ENCODE measurements around the gene RUSC1. TPM values are rescaled to one million over a fixed set of nuclear protein-coding genes. Genes with fewer than 3 reads are reported as not detected.

RUSC1 gene
- total RNA-seq, 2 experiments from 2014 or later = 30.2 to 31.6 TPM

- Mint-ChIP-seq H3K27me3 (no peaks in the 10 kb centered on the region), H3K4me1 (peaks cover 43% of the 10 kb centered on the region), H3K36me3 (ENCODE audit: low read depth) (peaks cover 14% of the 10 kb centered on the region), H3K9me3 (no peaks in the 10 kb centered on the region), H3K27ac (peak overlapping the region; percentile 62), H3K4me3 (peak overlapping the region; percentile 65)
- ChIA-PET POLR2A (no interaction called here), CTCF (interaction anchor here (0.6 to 5.4 kb wide), 5 partner anchors 13 to 295 kb away, joined by 3 to 60 read pairs (median 3); partner anchors contain the start of gene FDPS)
- peak; percentile 19 for DNase-seq
Measured at GRCh38 chr1:155320252-155320651, 442 bp upstream of the RUSC1 start.

GRCh38 chr1:155321639-155322503 lies 1.2 kb downstream of the RUSC1 start:
- DNase-seq = no peak
- no peak overlapping the region for H3K27ac Mint-ChIP-seq

GRCh38 chr1:155322571-155322952 lies 1.9 kb downstream of the RUSC1 start:
- no peak overlapping the region for H3K27ac Mint-ChIP-seq
- H3K4me3 Mint-ChIP-seq = peak overlapping the region; percentile 65
- no peaks in the 10 kb centered on the region for H3K27me3 Mint-ChIP-seq
- DNase-seq = no peak
- H3K4me1 Mint-ChIP-seq = peaks cover 54% of the 10 kb centered on the region
- ChIA-PET CTCF (interaction anchor here (0.6 to 5.4 kb wide), 9 partner anchors 9 to 1080 kb away, joined by 3 to 60 read pairs (median 4); partner anchors contain the start of genes FDPS, HCN3 and PKLR), POLR2A (no interaction called here)
- peaks cover 14% of the 10 kb centered on the region for H3K36me3 Mint-ChIP-seq (ENCODE audit: low read depth)
- H3K9me3 Mint-ChIP-seq = no peaks in the 10 kb centered on the region

More at GRCh38 chr1:155321639-155322503, 1.2 kb downstream of the RUSC1 start:
- ChIA-PET CTCF (interaction anchor here (0.6 to 5.4 kb wide), 12 partner anchors 8 to 1079 kb away, joined by 3 to 60 read pairs (median 4); partner anchors contain the start of genes FDPS, HCN3 and PKLR), POLR2A (no interaction called here)
- peaks cover 52% of the 10 kb centered on the region for H3K4me1 Mint-ChIP-seq
- H3K9me3 Mint-ChIP-seq = no peaks in the 10 kb centered on the region
- H3K36me3 Mint-ChIP-seq (ENCODE audit: low read depth) = peaks cover 14% of the 10 kb centered on the region
- peak overlapping the region; percentile 65 for H3K4me3 Mint-ChIP-seq
- H3K27me3 Mint-ChIP-seq = no peaks in the 10 kb centered on the region

GRCh38 chr1:155322953-155323728 lies 2.4 kb downstream of the RUSC1 start:
- POLR2A ChIA-PET = interaction anchor here (0.6 to 1.0 kb wide), 2 partner anchors 62 to 153 kb away, joined by 3 to 4 read pairs; no protein-coding TSS in a partner anchor
- Mint-ChIP-seq H3K9me3 (no peaks in the 10 kb centered on the region), H3K36me3 (ENCODE audit: low read depth) (peaks cover 10% of the 10 kb centered on the region), H3K4me1 (peaks cover 57% of the 10 kb centered on the region), H3K4me3 (peak overlapping the region; percentile 86), H3K27me3 (no peaks in the 10 kb centered on the region), H3K27ac (peak overlapping the region; percentile 85)
- peak; percentile 88 for DNase-seq
- CTCF ChIA-PET = interaction anchor here (0.5 to 5.4 kb wide), 34 partner anchors 9 to 1080 kb away, joined by 3 to 60 read pairs (median 4); partner anchors contain the start of genes ENTREP3, FDPS, HCN3 and KRTCAP2

GRCh38 chr1:155323729-155324036 lies 3.0 kb downstream of the RUSC1 start:
- Mint-ChIP-seq H3K4me1 (peaks cover 55% of the 10 kb centered on the region), H3K36me3 (ENCODE audit: low read depth) (peaks cover 7% of the 10 kb centered on the region), H3K4me3 (peak overlapping the region; percentile 86), H3K27ac (peak overlapping the region; percentile 85), H3K9me3 (no peaks in the 10 kb centered on the region), H3K27me3 (no peaks in the 10 kb centered on the region)
- peak; percentile 84 for DNase-seq
- CTCF ChIA-PET = interaction anchor here (0.5 to 5.4 kb wide), 31 partner anchors 10 to 653 kb away, joined by 3 to 60 read pairs (median 4); partner anchors contain the start of genes ENTREP3, FDPS, KRTCAP2 and SCAMP3
- POLR2A ChIA-PET = interaction anchor here (0.6 to 1.0 kb wide), 2 partner anchors 62 to 153 kb away, joined by 3 to 4 read pairs; no protein-coding TSS in a partner anchor

- no peaks in the 10 kb centered on the region for H3K9me3 Mint-ChIP-seq
- H3K27ac Mint-ChIP-seq = peak overlapping the region; percentile 85
- H3K27me3 Mint-ChIP-seq = no peaks in the 10 kb centered on the region
- H3K4me1 Mint-ChIP-seq = peaks cover 50% of the 10 kb centered on the region
- H3K4me3 Mint-ChIP-seq = peak overlapping the region; percentile 86
- H3K36me3 Mint-ChIP-seq (ENCODE audit: low read depth) = peaks cover 4% of the 10 kb centered on the region
- ChIA-PET POLR2A (interaction anchor here (1.0 kb wide), 1 partner anchor 63 kb away, joined by 3 read pairs; no protein-coding TSS in a partner anchor), CTCF (interaction anchor here (0.6 to 5.4 kb wide), 28 partner anchors 10 to 652 kb away, joined by 3 to 60 read pairs (median 4); partner anchors contain the start of genes ENTREP3, FDPS, KRTCAP2 and SCAMP3)
- DNase-seq = peak; percentile 91
Measured at GRCh38 chr1:155324037-155324716, 3.5 kb downstream of the RUSC1 start.

- no peak for DNase-seq
- H3K27ac Mint-ChIP-seq = peak overlapping the region; percentile 13
- CTCF ChIA-PET = interaction anchor here (1.3 to 5.4 kb wide), 6 partner anchors 9 to 74 kb away, joined by 4 to 60 read pairs (median 14); partner anchors contain the start of gene FDPS
Measured at GRCh38 chr1:155324717-155325602, 4.3 kb downstream of the RUSC1 start.

GRCh38 chr1:155325603-155325893 lies 4.9 kb downstream of the RUSC1 start:
- ChIA-PET CTCF (interaction anchor here (5.4 kb wide), 1 partner anchor 75 kb away, joined by 60 read pairs; no protein-coding TSS in a partner anchor), POLR2A (no interaction called here)
- DNase-seq = no peak
- peaks cover 8% of the 10 kb centered on the region for H3K36me3 Mint-ChIP-seq (ENCODE audit: low read depth)
- peaks cover 37% of the 10 kb centered on the region for H3K4me1 Mint-ChIP-seq
- no peaks in the 10 kb centered on the region for H3K27me3 Mint-ChIP-seq
- peak overlapping the region; percentile 5 for H3K27ac Mint-ChIP-seq
- H3K4me3 Mint-ChIP-seq = peak overlapping the region; percentile 65
- H3K9me3 Mint-ChIP-seq = no peaks in the 10 kb centered on the region

More at GRCh38 chr1:155324717-155325602, 4.3 kb downstream of the RUSC1 start:
- POLR2A ChIA-PET = no interaction called here
- Mint-ChIP-seq H3K4me3 (peak overlapping the region; percentile 86), H3K9me3 (no peaks in the 10 kb centered on the region), H3K27me3 (no peaks in the 10 kb centered on the region), H3K4me1 (peaks cover 42% of the 10 kb centered on the region), H3K36me3 (ENCODE audit: low read depth) (peaks cover 3% of the 10 kb centered on the region)

GRCh38 chr1:155326020-155326526 lies 5.4 kb downstream of the RUSC1 start:
- Mint-ChIP-seq H3K27me3 (no peaks in the 10 kb centered on the region), H3K4me1 (peaks cover 34% of the 10 kb centered on the region), H3K36me3 (ENCODE audit: low read depth) (peaks cover 13% of the 10 kb centered on the region), H3K27ac (peak overlapping the region; percentile 5), H3K9me3 (no peaks in the 10 kb centered on the region), H3K4me3 (peak overlapping the region; percentile 65)
- DNase-seq = no peak
- POLR2A ChIA-PET = no interaction called here
- CTCF ChIA-PET = interaction anchor here (0.6 to 1.4 kb wide), 2 partner anchors 8 to 499 kb away, joined by 3 read pairs; no protein-coding TSS in a partner anchor

GRCh38 chr1:155326631-155327037 lies 5.9 kb downstream of the RUSC1 start:
- H3K4me3 Mint-ChIP-seq = peak overlapping the region; percentile 65
- H3K27ac Mint-ChIP-seq = no peak overlapping the region
- H3K36me3 Mint-ChIP-seq (ENCODE audit: low read depth) = peaks cover 16% of the 10 kb centered on the region
- DNase-seq = no peak
- H3K4me1 Mint-ChIP-seq = peaks cover 29% of the 10 kb centered on the region
- H3K9me3 Mint-ChIP-seq = no peaks in the 10 kb centered on the region
- ChIA-PET POLR2A (no interaction called here), CTCF (interaction anchor here (0.6 to 2.0 kb wide), 3 partner anchors 9 to 499 kb away, joined by 3 to 8 read pairs (median 3); no protein-coding TSS in a partner anchor)
- no peaks in the 10 kb centered on the region for H3K27me3 Mint-ChIP-seq

GRCh38 chr1:155327981-155328380 lies 7.3 kb downstream of the RUSC1 start:
- Mint-ChIP-seq H3K27ac (peak overlapping the region; percentile 38), H3K4me1 (peaks cover 19% of the 10 kb centered on the region), H3K36me3 (ENCODE audit: low read depth) (peaks cover 16% of the 10 kb centered on the region), H3K4me3 (no peak overlapping the region), H3K27me3 (no peaks in the 10 kb centered on the region), H3K9me3 (no peaks in the 10 kb centered on the region)
- POLR2A ChIA-PET = no interaction called here
- DNase-seq = no peak
- CTCF ChIA-PET = interaction anchor here (0.6 to 2.0 kb wide), 6 partner anchors 12 to 78 kb away, joined by 3 to 8 read pairs (median 4); partner anchors contain the start of gene SCAMP3

Measured in activated CD4-positive, alpha-beta T cell treated with anti-CD3 and anti-CD28 coated beads, Interleukin-2, amount 10 ng/mL, durations not matched to agents 7 days and 5 days (primary cell).